ENCODE results near the gene ZNF32. TPM values are rescaled to one million over a fixed set of nuclear protein-coding genes. Genes with fewer than 3 reads are reported as not detected.

The ZNF32 gene
- total RNA-seq, 1 donor from 2014 or later, result 25.7 TPM

GRCh38 chr10:43667761-43668386 lies 19.2 kb upstream of the ZNF32 start:
- no peaks in the 10 kb centered on the region for H3K4me1 Mint-ChIP-seq (ENCODE audit: unreplicated experiment)
- no peak overlapping the region for H3K4me3 Mint-ChIP-seq (ENCODE audit: unreplicated experiment)
- H3K9me3 Mint-ChIP-seq (ENCODE audit: unreplicated experiment), result no peaks in the 10 kb centered on the region
- no peak for TF ChIP-seq CTCF (IDR thresholded peaks at IDR 0.05; ENCODE audit: unreplicated experiment)
- peaks cover 5% of the 10 kb centered on the region for H3K27me3 Mint-ChIP-seq (ENCODE audit: unreplicated experiment)
- H3K36me3 Mint-ChIP-seq (ENCODE audit: low read depth, unreplicated experiment), result no peaks in the 10 kb centered on the region
- H3K27ac Mint-ChIP-seq (ENCODE audit: unreplicated experiment), result no peak overlapping the region
- no peak for DNase-seq (ENCODE audit: low spot score)

DNA sequence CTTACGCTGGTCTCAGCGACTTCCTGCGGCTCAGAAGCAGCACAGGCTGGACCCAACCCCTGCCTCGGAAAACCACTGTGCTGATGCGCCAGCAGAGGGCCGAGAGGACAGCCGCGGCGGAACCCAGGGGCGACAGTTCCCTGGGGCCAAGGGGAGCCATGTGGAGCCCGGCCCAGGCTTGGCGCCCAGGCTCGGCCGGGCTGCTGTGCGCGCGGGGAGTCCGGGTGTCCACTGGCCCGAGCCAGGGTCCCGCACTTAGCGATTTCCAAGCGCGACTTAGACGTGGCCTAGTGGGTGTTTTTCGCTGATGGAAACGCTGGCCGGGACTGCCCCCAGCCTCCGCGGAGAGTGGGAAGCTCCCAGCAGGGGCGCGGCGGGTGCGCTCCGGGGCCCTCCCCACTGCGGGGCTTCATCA lies 18.6 kb upstream of the ZNF32 start:
- Mint-ChIP-seq H3K4me3 (ENCODE audit: unreplicated experiment) (no peak overlapping the region), H3K36me3 (ENCODE audit: low read depth, unreplicated experiment) (no peaks in the 10 kb centered on the region), H3K9me3 (ENCODE audit: unreplicated experiment) (no peaks in the 10 kb centered on the region), H3K27ac (ENCODE audit: unreplicated experiment) (no peak overlapping the region), H3K4me1 (ENCODE audit: unreplicated experiment) (no peaks in the 10 kb centered on the region), H3K27me3 (ENCODE audit: unreplicated experiment) (peaks cover 5% of the 10 kb centered on the region)
- DNase-seq (ENCODE audit: low spot score), result no peak
- no peak for TF ChIP-seq CTCF (IDR thresholded peaks at IDR 0.05; ENCODE audit: unreplicated experiment)

DNA sequence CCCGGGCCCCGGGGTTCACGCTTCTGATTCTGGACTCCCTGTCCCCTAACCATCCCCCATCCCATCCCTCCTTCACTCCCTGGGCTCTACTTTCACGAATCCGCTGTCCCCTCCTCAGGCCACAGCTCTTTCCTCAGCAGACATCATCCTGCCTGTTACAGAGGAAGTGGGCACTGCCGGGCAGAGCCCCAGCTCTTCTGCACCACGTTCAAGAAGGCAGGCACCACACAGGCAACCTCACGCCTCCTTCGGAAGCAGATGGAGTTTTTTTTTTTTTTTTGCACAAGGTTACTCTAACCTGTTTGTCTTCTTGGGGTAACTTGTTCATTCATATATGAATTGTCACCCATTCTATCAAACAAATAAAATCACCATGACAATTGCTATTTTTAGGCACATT lies 17.9 kb upstream of the ZNF32 start:
- no peaks in the 10 kb centered on the region for H3K36me3 Mint-ChIP-seq (ENCODE audit: low read depth, unreplicated experiment)
- TF ChIP-seq CTCF (IDR thresholded peaks at IDR 0.05; ENCODE audit: unreplicated experiment), result no peak
- H3K4me3 Mint-ChIP-seq (ENCODE audit: unreplicated experiment), result no peak overlapping the region
- no peak for DNase-seq (ENCODE audit: low spot score)
- no peak overlapping the region for H3K27ac Mint-ChIP-seq (ENCODE audit: unreplicated experiment)
- peaks cover 5% of the 10 kb centered on the region for H3K27me3 Mint-ChIP-seq (ENCODE audit: unreplicated experiment)
- no peaks in the 10 kb centered on the region for H3K4me1 Mint-ChIP-seq (ENCODE audit: unreplicated experiment)
- H3K9me3 Mint-ChIP-seq (ENCODE audit: unreplicated experiment), result no peaks in the 10 kb centered on the region

DNA sequence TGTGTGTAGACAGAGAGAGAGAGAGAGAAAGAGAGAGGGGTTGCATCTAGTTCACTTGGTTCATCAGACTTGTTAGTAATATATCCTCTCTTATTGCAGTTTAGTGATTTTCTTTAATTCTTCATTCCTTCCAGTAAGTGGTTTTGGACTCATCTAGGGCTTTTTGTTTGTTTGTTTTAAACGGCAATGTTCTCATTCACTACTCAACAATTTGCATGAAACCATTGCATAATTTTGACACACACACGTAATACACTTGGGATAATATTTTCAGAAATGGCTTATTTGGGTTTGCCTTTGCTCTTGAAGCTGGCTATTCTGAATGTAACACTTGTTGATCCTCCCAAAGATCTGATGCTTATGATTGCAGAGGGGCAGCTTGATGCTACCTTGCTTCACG lies 16.4 kb upstream of the ZNF32 start:
- H3K9me3 Mint-ChIP-seq (ENCODE audit: unreplicated experiment), result no peaks in the 10 kb centered on the region
- no peak overlapping the region for H3K4me3 Mint-ChIP-seq (ENCODE audit: unreplicated experiment)
- no peaks in the 10 kb centered on the region for H3K36me3 Mint-ChIP-seq (ENCODE audit: low read depth, unreplicated experiment)
- DNase-seq (ENCODE audit: low spot score), result no peak
- peaks cover 5% of the 10 kb centered on the region for H3K27me3 Mint-ChIP-seq (ENCODE audit: unreplicated experiment)
- TF ChIP-seq CTCF (IDR thresholded peaks at IDR 0.05; ENCODE audit: unreplicated experiment), result no peak
- no peak overlapping the region for H3K27ac Mint-ChIP-seq (ENCODE audit: unreplicated experiment)
- H3K4me1 Mint-ChIP-seq (ENCODE audit: unreplicated experiment), result no peaks in the 10 kb centered on the region

GRCh38 chr10:43658227-43658626 lies 9.5 kb upstream of the ZNF32 start:
- Mint-ChIP-seq H3K27ac (ENCODE audit: unreplicated experiment) (no peak overlapping the region), H3K4me3 (ENCODE audit: unreplicated experiment) (no peak overlapping the region), H3K4me1 (ENCODE audit: unreplicated experiment) (peaks cover 5% of the 10 kb centered on the region), H3K9me3 (ENCODE audit: unreplicated experiment) (no peaks in the 10 kb centered on the region), H3K36me3 (ENCODE audit: low read depth, unreplicated experiment) (no peaks in the 10 kb centered on the region), H3K27me3 (ENCODE audit: unreplicated experiment) (peaks cover 2% of the 10 kb centered on the region)
- TF ChIP-seq CTCF (IDR thresholded peaks at IDR 0.05; ENCODE audit: unreplicated experiment), result no peak
- no peak for DNase-seq (ENCODE audit: low spot score)

Measured in endothelial cell (in vitro differentiated cells).